Inferior parietal cortex (tissue), 1 donor: ENCODE data around the gene GNAS-AS1.

Experiments
- DNase-seq: peaks from one replicate; pipeline ENCODE4 v3.0.0-alpha.2; 2016; ENCODE audit errors: extremely low spot score

Gene GNAS-AS1

GRCh38 chr20:58810116-58810878 lies 40.4 kb downstream of the GNAS-AS1 start:
- DNase-seq: no peak

GRCh38 chr20:58808271-58809046 lies 42.2 kb downstream of the GNAS-AS1 start:
- no peak for DNase-seq

- DNase-seq: no peak
These were observed 42.9 kb downstream of the GNAS-AS1 start for GRCh38 chr20:58807801-58808200.

- no peak for DNase-seq
These were observed 47.2 kb downstream of the GNAS-AS1 start for GRCh38 chr20:58803533-58803932.

GRCh38 chr20:58802061-58802460 lies 48.6 kb downstream of the GNAS-AS1 start:
- DNase-seq: no peak

GRCh38 chr20:58800134-58800871 lies 50.4 kb downstream of the GNAS-AS1 start:
- no peak for DNase-seq

- DNase-seq: no peak
These were observed 53.0 kb downstream of the GNAS-AS1 start for GRCh38 chr20:58797371-58798338.

- no peak for DNase-seq
These were observed 54.8 kb downstream of the GNAS-AS1 start for GRCh38 chr20:58795923-58796245.

GRCh38 chr20:58795181-58795922 lies 55.4 kb downstream of the GNAS-AS1 start:
- DNase-seq: no peak

GRCh38 chr20:58794510-58795180 lies 56.1 kb downstream of the GNAS-AS1 start:
- DNase-seq: no peak

- no peak for DNase-seq
These were observed 56.9 kb downstream of the GNAS-AS1 start for GRCh38 chr20:58793512-58794420.

GRCh38 chr20:58792426-58792825 lies 58.3 kb downstream of the GNAS-AS1 start:
- DNase-seq: no peak

- no peak for DNase-seq
These were observed 59.4 kb downstream of the GNAS-AS1 start for GRCh38 chr20:58791286-58791685.

- no peak for DNase-seq
These were observed 60.2 kb downstream of the GNAS-AS1 start for GRCh38 chr20:58790454-58790853.

- no peak for DNase-seq
These were observed 61.7 kb downstream of the GNAS-AS1 start for GRCh38 chr20:58788896-58789544.

GRCh38 chr20:58787211-58788005 lies 63.3 kb downstream of the GNAS-AS1 start:
- no peak for DNase-seq

- DNase-seq: no peak
These were observed 66.2 kb downstream of the GNAS-AS1 start for GRCh38 chr20:58784321-58785074.
